Peyer's patch (tissue), 4 donors: ENCODE data around the gene FABP6. TPM values are rescaled to one million over a fixed set of nuclear protein-coding genes. Genes with fewer than 3 reads are reported as not detected.
"Not testable (repeated sequence)": the region's sequence is repeated elsewhere in the genome, so short reads cannot be mapped to it uniquely, and the experiment has no call there.

Source experiments
- DNase-seq, 3 donors: peaks; one replicate each; pipeline ENCODE4 v3.0.0-alpha.2; 2017 to 2019
- H3K27ac ChIP-seq, 4 donors: fragments of 200-600 bp; sonication (generic); one replicate each; pipeline ENCODE4 v1.5.1; 2016 to 2019
- H3K27me3 ChIP-seq, 2 donors: fragments of 200-600 bp; sonication (generic); one replicate each; pipeline ENCODE4 v1.5.1; 2019
- H3K36me3 ChIP-seq, 3 donors: fragments of 200-600 bp; sonication (generic); one replicate each; pipeline ENCODE4 v1.5.1; 2016 to 2019
- H3K4me1 ChIP-seq, 4 donors: fragments of 200-600 bp; sonication (generic); one replicate each; pipeline ENCODE4 v1.5.1; 2016 to 2019
- H3K4me3 ChIP-seq, 4 donors: fragments of 200-600 bp; sonication (generic); 1 replicate in 3 of 4; 2 replicates in 1 of 4; pipeline ENCODE4 v1.5.1; 2016 to 2019; ENCODE audit warnings: mild to moderate bottlenecking in 1 of 4
- H3K9me3 ChIP-seq, 4 donors: fragments of 200-600 bp; sonication (generic); one replicate each; pipeline ENCODE4 v1.5.1; 2016 to 2019; ENCODE audit warnings: mild to moderate bottlenecking in 1 of 4
- POLR2A ChIP-seq, 2 donors: fragments of 450-650 bp; IDR thresholded peaks; one replicate each; pipeline ENCODE4 v1.5.1; 2017; ENCODE audit warnings: antibody characterized with exemption in 2 of 2, mild to moderate bottlenecking in 2 of 2, moderate library complexity in 2 of 2
- total RNA-seq, 4 donors: library from RNA; depleted of rRNA; stranded (reverse); fragments of >200 nt; gene quantifications; one replicate each; pipeline ENCODE4 v1.1.0, GENCODE V29; 2016
- TF ChIP-seq, protein P1 (sequence below), 6 experiments: fragments of 450-650 bp in 4 of 6; fragments of 200-600 bp in 2 of 6; sonication (generic) in 1 of 6; IDR thresholded peaks; one replicate each; pipeline ENCODE4 v1.5.1; 2017 to 2019; ENCODE audit warnings: antibody characterized with exemption in 6 of 6, mild to moderate bottlenecking in 3 of 6, moderate library complexity in 1 of 6

The FABP6 gene
- total RNA-seq, 4 donors from 2014 or later: 1,180 to 6,474 (median 2,517) TPM

DNA sequence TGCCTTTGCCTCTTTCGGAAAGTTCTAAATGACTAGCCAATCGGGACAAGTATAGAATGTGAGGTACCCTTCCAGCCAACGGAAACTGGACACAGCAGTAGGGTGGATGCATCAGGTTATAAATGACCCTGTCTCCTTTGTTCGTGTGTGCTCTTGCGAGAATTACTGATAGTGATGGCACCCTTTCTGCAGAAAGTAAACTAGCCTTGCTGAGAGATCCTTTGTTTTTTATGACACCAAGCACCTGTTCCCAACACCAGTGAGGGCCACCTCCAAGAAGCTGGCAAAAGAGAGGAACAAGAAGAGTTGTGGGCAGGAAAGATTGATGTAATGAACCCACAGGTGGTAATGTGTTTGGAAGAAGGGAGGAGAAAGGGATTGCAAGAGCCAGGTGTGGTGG lies 42.8 kb upstream of the FABP6 start:
- TF ChIP-seq, protein P1, sequence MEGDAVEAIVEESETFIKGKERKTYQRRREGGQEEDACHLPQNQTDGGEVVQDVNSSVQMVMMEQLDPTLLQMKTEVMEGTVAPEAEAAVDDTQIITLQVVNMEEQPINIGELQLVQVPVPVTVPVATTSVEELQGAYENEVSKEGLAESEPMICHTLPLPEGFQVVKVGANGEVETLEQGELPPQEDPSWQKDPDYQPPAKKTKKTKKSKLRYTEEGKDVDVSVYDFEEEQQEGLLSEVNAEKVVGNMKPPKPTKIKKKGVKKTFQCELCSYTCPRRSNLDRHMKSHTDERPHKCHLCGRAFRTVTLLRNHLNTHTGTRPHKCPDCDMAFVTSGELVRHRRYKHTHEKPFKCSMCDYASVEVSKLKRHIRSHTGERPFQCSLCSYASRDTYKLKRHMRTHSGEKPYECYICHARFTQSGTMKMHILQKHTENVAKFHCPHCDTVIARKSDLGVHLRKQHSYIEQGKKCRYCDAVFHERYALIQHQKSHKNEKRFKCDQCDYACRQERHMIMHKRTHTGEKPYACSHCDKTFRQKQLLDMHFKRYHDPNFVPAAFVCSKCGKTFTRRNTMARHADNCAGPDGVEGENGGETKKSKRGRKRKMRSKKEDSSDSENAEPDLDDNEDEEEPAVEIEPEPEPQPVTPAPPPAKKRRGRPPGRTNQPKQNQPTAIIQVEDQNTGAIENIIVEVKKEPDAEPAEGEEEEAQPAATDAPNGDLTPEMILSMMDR (IDR thresholded peaks at IDR 0.05): no peak
- no peak for TF ChIP-seq POLR2A (IDR thresholded peaks at IDR 0.05)
- no peak overlapping the region for H3K4me3 ChIP-seq
- H3K9me3 ChIP-seq: no peaks in the 10 kb centered on the region
- peaks cover 0 to 6% (median 2%) of the 10 kb centered on the region in 4 donors for H3K4me1 ChIP-seq
- no peaks in the 10 kb centered on the region for H3K27me3 ChIP-seq
- no peak for DNase-seq
- H3K36me3 ChIP-seq: no peaks in the 10 kb centered on the region
- no peak overlapping the region for H3K27ac ChIP-seq

DNA sequence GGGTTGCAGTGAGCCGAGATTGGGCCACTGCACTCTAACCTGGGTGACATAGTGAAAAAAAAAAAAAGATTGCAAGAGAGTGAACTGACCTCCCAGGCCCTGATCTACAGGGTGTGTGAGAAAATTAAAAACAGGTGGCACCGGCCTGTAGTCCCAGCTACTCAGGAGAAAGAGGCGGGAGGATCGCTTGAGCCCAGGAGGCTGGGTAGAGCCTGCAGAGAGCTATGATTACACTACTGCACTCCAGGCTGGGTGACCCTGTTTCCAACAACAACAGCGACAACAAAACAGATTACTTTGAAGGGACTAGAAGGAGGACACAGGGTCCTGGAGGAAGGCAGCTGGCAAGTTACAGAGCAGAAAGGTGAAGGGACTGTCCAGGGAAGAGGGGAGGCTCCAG lies 42.2 kb upstream of the FABP6 start:
- Histone ChIP-seq H3K4me1 (peaks cover 0 to 6% (median 2%) of the 10 kb centered on the region in 4 donors), H3K27ac (no peak overlapping the region), H3K36me3 (no peaks in the 10 kb centered on the region), H3K9me3 (no peaks in the 10 kb centered on the region), H3K27me3 (no peaks in the 10 kb centered on the region), H3K4me3 (no peak overlapping the region)
- no peak for TF ChIP-seq POLR2A (IDR thresholded peaks at IDR 0.05)
- TF ChIP-seq, protein P1 (IDR thresholded peaks at IDR 0.05): no peak
- no peak for DNase-seq

DNA sequence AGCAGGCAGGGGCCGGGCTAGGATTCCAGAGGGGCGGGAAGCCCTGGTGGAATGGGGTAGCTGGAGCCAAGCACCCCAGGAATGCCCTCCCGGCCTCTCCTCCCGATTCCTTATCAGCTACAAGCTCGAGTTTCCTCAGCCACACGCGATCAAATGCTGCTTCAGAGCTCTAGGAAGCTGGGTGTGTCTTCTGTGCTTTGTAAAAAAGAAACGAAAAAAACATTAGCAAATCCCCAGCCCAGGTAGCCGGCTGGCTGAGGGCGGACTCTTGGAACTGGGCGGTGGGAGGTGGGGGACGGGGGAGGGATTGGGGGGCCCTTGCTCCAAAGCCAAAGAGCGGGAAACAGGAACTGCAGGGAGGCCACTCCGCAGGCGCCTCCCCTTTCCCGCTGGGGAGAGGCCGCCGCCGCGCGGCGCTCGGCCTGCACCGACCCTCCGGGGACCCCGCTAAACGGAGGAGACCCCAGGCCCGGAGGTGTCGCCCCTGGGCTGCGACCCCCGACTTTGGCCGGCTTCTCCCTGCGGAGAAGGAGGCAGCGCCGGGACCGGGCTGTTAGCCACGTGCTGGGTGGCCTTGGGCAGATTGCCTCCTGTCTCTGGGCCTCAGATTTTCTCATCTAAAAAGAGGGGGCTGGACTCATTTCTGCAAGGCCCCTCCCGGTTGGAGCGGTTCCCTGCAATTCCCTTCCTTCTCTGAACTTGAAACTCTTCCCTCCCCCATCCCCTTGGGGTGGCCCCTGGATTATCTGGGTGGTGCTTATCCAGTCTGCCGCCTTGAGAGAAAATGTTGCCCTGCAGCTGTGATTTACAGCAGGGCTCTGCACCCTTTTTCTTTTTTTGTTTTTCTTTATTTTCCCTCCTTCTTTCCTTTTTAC lies 40.9 kb upstream of the FABP6 start:
- Histone ChIP-seq H3K27me3 (no peaks in the 10 kb centered on the region), H3K36me3 (no peaks in the 10 kb centered on the region), H3K4me1 (peaks cover 0 to 6% (median 2%) of the 10 kb centered on the region in 4 donors), H3K27ac (peak overlapping the region; percentile 46 to 72 (median 66)), H3K4me3 (peak overlapping the region; percentile 23 to 60 (median 40)), H3K9me3 (no peaks in the 10 kb centered on the region)
- peak in 2 of 3 donors; percentile 70 to 73 for DNase-seq
- TF ChIP-seq, protein P1 (IDR thresholded peaks at IDR 0.05): peak in 2 of 6 experiments; percentile 2 to 31
- no peak for TF ChIP-seq POLR2A (IDR thresholded peaks at IDR 0.05)

DNA sequence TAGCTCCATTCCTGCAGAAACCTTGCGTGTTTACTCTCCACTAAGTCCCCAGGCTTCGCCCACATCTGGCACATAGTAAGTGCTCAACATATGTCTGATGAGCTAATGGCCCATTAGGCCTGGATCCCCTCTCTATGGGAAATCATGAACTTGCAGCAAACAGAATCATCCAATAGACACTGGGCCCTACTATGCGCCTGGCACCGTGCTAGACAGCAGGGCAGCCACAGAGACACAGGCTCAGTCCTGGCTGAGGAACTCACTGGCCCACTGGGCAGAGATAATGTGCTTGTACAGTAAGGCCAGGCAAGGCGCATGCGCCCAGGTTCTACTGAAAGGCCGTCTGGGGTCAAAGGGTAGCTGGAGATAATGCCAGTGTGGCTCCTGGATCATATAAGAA lies 36.9 kb upstream of the FABP6 start:
- no peak for DNase-seq

DNA sequence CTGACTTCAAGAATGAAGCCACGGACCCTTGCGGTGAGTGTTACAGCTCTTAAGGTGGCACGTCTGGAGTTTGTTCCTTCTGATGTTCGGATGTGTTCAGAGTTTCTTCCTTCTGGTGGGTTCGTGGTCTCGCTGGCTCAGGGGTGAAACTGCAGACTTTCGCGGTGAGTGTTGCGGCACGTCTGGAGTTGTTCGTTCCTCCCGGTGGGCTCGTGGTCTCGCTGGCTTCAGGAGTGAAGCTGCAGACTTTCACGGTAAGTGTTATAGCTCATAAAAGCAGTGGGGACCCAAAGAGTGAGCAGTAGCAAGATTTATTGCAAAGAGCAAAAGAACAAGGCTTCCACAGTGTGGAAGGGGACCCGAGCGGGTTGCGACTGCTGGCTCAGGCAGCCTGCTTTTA lies 36.2 kb upstream of the FABP6 start:
- H3K27ac ChIP-seq, H3K27me3 ChIP-seq, H3K9me3 ChIP-seq, H3K4me3 ChIP-seq, H3K4me1 ChIP-seq, H3K36me3 ChIP-seq, DNase-seq: not testable (repeated sequence)

More for the DNA sequence above, 36.9 kb upstream of the FABP6 start:
- H3K36me3 ChIP-seq: no peaks in the 10 kb centered on the region
- H3K27me3 ChIP-seq: no peaks in the 10 kb centered on the region
- H3K4me3 ChIP-seq: no peak overlapping the region
- H3K4me1 ChIP-seq: peaks cover 0 to 6% (median 2%) of the 10 kb centered on the region in 4 donors
- TF ChIP-seq, protein P1 (IDR thresholded peaks at IDR 0.05): no peak
- no peak for TF ChIP-seq POLR2A (IDR thresholded peaks at IDR 0.05)
- H3K27ac ChIP-seq: no peak overlapping the region
- H3K9me3 ChIP-seq: no peaks in the 10 kb centered on the region

DNA sequence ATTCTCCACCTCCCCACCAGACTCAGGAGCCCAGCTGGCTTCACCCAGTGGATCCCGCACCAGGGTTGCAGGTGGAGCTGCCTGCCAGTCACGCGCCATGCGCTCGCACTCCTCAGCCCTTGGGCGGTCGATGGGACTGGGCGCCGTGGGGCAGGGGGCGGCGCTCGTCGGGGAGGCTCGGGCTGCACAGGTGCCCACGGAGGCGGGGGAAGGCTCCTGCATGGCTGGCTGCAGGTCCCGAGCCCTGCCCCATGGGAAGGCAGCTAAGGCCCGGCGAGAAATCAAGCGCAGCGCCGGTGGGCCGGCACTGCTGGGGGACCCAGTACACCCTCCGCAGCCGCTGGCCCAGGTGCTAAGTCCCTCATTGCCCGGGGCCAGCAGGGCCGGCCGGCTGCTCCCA lies 35.5 kb upstream of the FABP6 start:
- H3K4me3 ChIP-seq, H3K27me3 ChIP-seq, H3K9me3 ChIP-seq, H3K4me1 ChIP-seq, H3K27ac ChIP-seq, DNase-seq, H3K36me3 ChIP-seq: not testable (repeated sequence)
